ENCODE measurements around the gene SLC6A18. TPM values are rescaled to one million over a fixed set of nuclear protein-coding genes. Genes with fewer than 3 reads are reported as not detected.

SLC6A18 gene
- total and polyA plus RNA-seq, 9 of the 15 experiments (the other 6 are each of a cell fraction or from before 2014, with no cell fraction given), result not detected

DNA sequence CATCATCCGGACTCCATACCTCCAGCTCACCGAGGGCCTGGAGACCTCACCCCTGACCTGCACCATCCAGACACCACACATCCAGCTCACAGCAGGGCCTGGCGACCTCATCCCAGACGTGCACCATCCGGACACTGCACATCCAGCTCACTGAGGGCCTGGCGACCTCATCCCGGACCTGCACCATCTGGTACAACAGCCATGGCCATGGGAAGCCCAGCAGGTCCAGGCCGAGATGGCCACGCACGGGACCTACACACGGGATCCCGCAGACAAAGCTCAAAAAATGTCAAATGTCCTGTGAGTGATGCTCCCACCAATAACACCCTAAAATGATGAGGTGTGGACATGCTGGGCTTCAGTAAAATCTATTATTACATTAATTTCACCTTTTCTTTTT, 60.0 kb downstream of the SLC6A18 start (continued):
- TF ChIP-seq, protein P1, sequence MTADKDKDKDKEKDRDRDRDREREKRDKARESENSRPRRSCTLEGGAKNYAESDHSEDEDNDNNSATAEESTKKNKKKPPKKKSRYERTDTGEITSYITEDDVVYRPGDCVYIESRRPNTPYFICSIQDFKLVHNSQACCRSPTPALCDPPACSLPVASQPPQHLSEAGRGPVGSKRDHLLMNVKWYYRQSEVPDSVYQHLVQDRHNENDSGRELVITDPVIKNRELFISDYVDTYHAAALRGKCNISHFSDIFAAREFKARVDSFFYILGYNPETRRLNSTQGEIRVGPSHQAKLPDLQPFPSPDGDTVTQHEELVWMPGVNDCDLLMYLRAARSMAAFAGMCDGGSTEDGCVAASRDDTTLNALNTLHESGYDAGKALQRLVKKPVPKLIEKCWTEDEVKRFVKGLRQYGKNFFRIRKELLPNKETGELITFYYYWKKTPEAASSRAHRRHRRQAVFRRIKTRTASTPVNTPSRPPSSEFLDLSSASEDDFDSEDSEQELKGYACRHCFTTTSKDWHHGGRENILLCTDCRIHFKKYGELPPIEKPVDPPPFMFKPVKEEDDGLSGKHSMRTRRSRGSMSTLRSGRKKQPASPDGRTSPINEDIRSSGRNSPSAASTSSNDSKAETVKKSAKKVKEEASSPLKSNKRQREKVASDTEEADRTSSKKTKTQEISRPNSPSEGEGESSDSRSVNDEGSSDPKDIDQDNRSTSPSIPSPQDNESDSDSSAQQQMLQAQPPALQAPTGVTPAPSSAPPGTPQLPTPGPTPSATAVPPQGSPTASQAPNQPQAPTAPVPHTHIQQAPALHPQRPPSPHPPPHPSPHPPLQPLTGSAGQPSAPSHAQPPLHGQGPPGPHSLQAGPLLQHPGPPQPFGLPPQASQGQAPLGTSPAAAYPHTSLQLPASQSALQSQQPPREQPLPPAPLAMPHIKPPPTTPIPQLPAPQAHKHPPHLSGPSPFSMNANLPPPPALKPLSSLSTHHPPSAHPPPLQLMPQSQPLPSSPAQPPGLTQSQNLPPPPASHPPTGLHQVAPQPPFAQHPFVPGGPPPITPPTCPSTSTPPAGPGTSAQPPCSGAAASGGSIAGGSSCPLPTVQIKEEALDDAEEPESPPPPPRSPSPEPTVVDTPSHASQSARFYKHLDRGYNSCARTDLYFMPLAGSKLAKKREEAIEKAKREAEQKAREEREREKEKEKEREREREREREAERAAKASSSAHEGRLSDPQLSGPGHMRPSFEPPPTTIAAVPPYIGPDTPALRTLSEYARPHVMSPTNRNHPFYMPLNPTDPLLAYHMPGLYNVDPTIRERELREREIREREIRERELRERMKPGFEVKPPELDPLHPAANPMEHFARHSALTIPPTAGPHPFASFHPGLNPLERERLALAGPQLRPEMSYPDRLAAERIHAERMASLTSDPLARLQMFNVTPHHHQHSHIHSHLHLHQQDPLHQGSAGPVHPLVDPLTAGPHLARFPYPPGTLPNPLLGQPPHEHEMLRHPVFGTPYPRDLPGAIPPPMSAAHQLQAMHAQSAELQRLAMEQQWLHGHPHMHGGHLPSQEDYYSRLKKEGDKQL (CRISPR knock-in tag; IDR thresholded peaks at IDR 0.05; ENCODE audit: borderline replicate concordance), result no peak
- TF ChIP-seq NFRKB (IDR thresholded peaks at IDR 0.05; ENCODE audit: low read depth) (no peak), POLR2G (IDR thresholded peaks at IDR 0.05; ENCODE audit: low read depth, low read length) (no peak), ETV6 (IDR thresholded peaks at IDR 0.05; ENCODE audit: borderline replicate concordance in 1 of 2, low read depth in 2 of 2, low read length in 1 of 2) (no peak), ETV6 (CRISPR knock-in tag; IDR thresholded peaks at IDR 0.05; ENCODE audit: borderline replicate concordance) (no peak), PCBP2 (IDR thresholded peaks at IDR 0.05; ENCODE audit: low read depth, low read length, poor library complexity, severe bottlenecking) (no peak), FOS (IDR thresholded peaks at IDR 0.05; ENCODE audit: extremely low read depth, insufficient read length) (no peak)
- TF ChIP-seq, protein P2, sequence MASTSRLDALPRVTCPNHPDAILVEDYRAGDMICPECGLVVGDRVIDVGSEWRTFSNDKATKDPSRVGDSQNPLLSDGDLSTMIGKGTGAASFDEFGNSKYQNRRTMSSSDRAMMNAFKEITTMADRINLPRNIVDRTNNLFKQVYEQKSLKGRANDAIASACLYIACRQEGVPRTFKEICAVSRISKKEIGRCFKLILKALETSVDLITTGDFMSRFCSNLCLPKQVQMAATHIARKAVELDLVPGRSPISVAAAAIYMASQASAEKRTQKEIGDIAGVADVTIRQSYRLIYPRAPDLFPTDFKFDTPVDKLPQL (IDR thresholded peaks at IDR 0.05; ENCODE audit: extremely low read depth, insufficient read length), result no peak
- TF ChIP-seq, protein P3, sequence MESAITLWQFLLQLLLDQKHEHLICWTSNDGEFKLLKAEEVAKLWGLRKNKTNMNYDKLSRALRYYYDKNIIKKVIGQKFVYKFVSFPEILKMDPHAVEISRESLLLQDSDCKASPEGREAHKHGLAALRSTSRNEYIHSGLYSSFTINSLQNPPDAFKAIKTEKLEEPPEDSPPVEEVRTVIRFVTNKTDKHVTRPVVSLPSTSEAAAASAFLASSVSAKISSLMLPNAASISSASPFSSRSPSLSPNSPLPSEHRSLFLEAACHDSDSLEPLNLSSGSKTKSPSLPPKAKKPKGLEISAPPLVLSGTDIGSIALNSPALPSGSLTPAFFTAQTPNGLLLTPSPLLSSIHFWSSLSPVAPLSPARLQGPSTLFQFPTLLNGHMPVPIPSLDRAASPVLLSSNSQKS (CRISPR knock-in tag; IDR thresholded peaks at IDR 0.05), result no peak

Measured in K562 (cell line).